Measurements from ENCODE around the gene KISS1R.
A peak's percentile ranks its signal among the peaks of the same experiment; 100 is the strongest.

The KISS1R gene

DNA sequence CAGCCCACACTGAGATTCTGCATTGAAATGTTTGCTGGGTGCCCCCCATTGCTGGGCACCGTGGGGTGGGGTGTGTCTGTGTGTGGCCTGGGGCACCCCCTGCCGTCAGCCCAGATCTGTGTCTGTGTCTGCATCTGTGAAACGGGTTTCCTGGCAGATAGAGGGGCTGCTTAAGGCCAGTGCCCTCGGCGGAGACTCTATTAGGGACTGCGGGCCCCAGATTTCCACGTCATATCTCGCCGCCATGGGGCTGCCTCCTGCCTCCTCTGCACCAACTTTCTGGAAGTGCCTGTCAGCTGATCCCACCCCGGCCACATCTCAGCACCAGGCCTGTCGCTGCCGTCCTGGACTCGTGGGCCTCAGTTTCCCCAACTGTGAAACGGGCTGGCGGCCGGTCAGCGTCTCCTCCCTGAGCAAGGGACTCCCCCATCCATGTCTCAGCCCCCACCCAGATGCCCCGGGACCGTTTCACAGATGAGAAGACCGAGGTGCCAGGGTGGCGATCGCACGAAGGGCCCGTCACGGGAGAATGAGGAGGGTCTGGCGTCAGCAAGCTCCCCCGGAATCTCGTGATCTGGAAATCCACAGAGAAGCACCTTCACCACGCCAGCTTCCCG, 30.1 kb downstream of the KISS1R start:
- Histone ChIP-seq H2BK15ac (ENCODE audit: low read length) (no peak overlapping the region), H2BK120ac (ENCODE audit: low read depth, low read length) (no peak overlapping the region), H3K27me3 (ENCODE audit: control insufficient read depth in 3 of 3, insufficient read depth in 3 of 3, low read depth in 1 of 3, low read length in 3 of 3) (no peaks in the 10 kb centered on the region), H3K4me3 (ENCODE audit: low read length in 2 of 2) (no peak overlapping the region), H4K8ac (ENCODE audit: low read depth, low read length) (no peak overlapping the region), H3K4me2 (ENCODE audit: insufficient read depth, low read length, poor library complexity, severe bottlenecking) (no peak overlapping the region), H2AK5ac (ENCODE audit: low read depth, low read length) (no peak overlapping the region), H3K36me3 (replicated peaks in 1 of 2; ENCODE audit: control insufficient read depth in 2 of 2, insufficient read depth in 2 of 2, low read length in 2 of 2) (peaks cover 20 to 38% of the 10 kb centered on the region in 2 donors), H3K27ac (replicated peaks; ENCODE audit: low read length) (no peak overlapping the region), H4K91ac (ENCODE audit: low read depth, low read length, poor library complexity) (no peak overlapping the region), H3K4me1 (ENCODE audit: control insufficient read depth in 2 of 2, insufficient read depth in 1 of 2, low read depth in 1 of 2, low read length in 2 of 2) (peaks cover 0 to 4% of the 10 kb centered on the region in 2 donors), H3K79me1 (ENCODE audit: low read depth, low read length) (peaks cover 35% of the 10 kb centered on the region), H2AFZ (ENCODE audit: low read length) (no peak overlapping the region), H3K9me3 (replicated peaks in 1 of 2; ENCODE audit: control insufficient read depth in 2 of 2, insufficient read depth in 1 of 2, low read depth in 1 of 2, low read length in 2 of 2) (peaks cover 0 to 5% of the 10 kb centered on the region in 2 donors), H2BK12ac (ENCODE audit: low read length) (no peak overlapping the region), H3K9ac (ENCODE audit: low read depth, low read length, poor library complexity) (no peak overlapping the region), H3K18ac (ENCODE audit: low read length) (peak overlapping the region; percentile 57), H3K23ac (ENCODE audit: low read depth, low read length, poor library complexity) (peak overlapping the region; percentile 85), H2BK5ac (ENCODE audit: low read length) (peak overlapping the region; percentile 13), H3K4ac (ENCODE audit: low read length) (no peak overlapping the region), H3K14ac (ENCODE audit: low read length) (no peak overlapping the region)
- DNase-seq (ENCODE audit: low spot score) = no peak
- no CpG with 5 or more reads among the region's 30 CpGs for WGBS, 2 donors (ENCODE audit: extremely low coverage in 2 of 2, insufficient read length in 2 of 2, insufficient replicate concordance in 1 of 2)

DNA sequence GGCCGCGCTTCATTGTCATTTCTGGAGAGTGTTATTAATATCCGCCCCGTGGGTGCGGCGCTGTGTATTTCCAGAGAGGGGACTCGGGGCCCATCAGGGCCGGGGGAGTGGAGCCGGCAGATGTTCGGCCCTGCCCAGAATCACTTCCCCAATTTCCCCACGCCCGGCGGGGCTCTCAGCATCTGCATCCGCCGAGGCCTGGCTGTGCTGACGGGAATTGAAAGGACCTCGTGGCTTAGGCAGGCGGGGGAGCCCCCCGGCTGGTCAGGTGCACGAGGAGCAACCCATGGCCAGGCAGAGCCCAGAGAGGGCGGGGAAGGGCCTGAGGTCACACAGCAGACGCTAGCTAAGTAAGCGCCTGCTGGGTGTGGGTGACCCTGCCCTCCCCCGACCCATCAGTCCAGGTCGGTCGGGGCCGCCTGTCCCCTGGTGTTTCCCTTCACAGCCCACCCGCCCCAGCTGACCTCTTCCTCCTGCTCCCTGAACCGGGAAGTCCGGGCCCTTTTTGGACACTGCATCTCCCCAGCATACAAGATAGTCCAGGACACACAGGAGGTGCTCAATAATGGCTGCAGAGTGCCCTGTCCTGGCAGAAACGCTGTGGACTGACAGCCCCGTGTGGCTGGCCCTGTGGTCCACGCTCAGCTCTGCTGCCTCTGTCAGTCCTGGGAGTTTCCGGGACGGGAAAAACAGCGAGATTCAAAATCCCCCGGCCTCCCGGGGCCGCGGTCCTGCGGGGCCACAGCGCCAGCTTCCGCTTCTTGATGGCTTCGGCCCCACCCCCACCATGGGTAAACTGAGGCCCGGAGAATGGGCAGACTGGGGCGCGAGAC, 30.8 kb downstream of the KISS1R start:
- H3K79me1 ChIP-seq (ENCODE audit: low read depth, low read length) = peaks cover 34% of the 10 kb centered on the region
- no peak for DNase-seq (ENCODE audit: low spot score)
- no peak overlapping the region for H4K91ac ChIP-seq (ENCODE audit: low read depth, low read length, poor library complexity)
- no peak overlapping the region for H2BK15ac ChIP-seq (ENCODE audit: low read length)
- H3K27me3 ChIP-seq (ENCODE audit: control insufficient read depth in 3 of 3, insufficient read depth in 3 of 3, low read depth in 1 of 3, low read length in 3 of 3) = no peaks in the 10 kb centered on the region
- no peak overlapping the region for H3K4me2 ChIP-seq (ENCODE audit: insufficient read depth, low read length, poor library complexity, severe bottlenecking)
- no peak overlapping the region for H3K14ac ChIP-seq (ENCODE audit: low read length)
- no peak overlapping the region for H2BK5ac ChIP-seq (ENCODE audit: low read length)
- no peak overlapping the region for H3K4me3 ChIP-seq (ENCODE audit: low read length in 2 of 2)
- H4K8ac ChIP-seq (ENCODE audit: low read depth, low read length) = no peak overlapping the region
- H2AFZ ChIP-seq (ENCODE audit: low read length) = no peak overlapping the region
- H2BK120ac ChIP-seq (ENCODE audit: low read depth, low read length) = no peak overlapping the region
- H2BK12ac ChIP-seq (ENCODE audit: low read length) = no peak overlapping the region
- H3K9me3 ChIP-seq (replicated peaks in 1 of 2; ENCODE audit: control insufficient read depth in 2 of 2, insufficient read depth in 1 of 2, low read depth in 1 of 2, low read length in 2 of 2) = peaks cover 0 to 3% of the 10 kb centered on the region in 2 donors
- WGBS, 2 donors (ENCODE audit: extremely low coverage in 2 of 2, insufficient read length in 2 of 2, insufficient replicate concordance in 1 of 2) = no CpG with 5 or more reads among the region's 47 CpGs
- peaks cover 16 to 31% of the 10 kb centered on the region in 2 donors for H3K36me3 ChIP-seq (replicated peaks in 1 of 2; ENCODE audit: control insufficient read depth in 2 of 2, insufficient read depth in 2 of 2, low read length in 2 of 2)
- peaks cover 4 to 6% of the 10 kb centered on the region in 2 donors for H3K4me1 ChIP-seq (ENCODE audit: control insufficient read depth in 2 of 2, insufficient read depth in 1 of 2, low read depth in 1 of 2, low read length in 2 of 2)
- H3K18ac ChIP-seq (ENCODE audit: low read length) = peak overlapping the region; percentile 27
- peak overlapping the region; percentile 70 for H2AK5ac ChIP-seq (ENCODE audit: low read depth, low read length)
- no peak overlapping the region for H3K9ac ChIP-seq (ENCODE audit: low read depth, low read length, poor library complexity)
- H3K27ac ChIP-seq (replicated peaks; ENCODE audit: low read length) = no peak overlapping the region
- no peak overlapping the region for H3K4ac ChIP-seq (ENCODE audit: low read length)
- no peak overlapping the region for H3K23ac ChIP-seq (ENCODE audit: low read depth, low read length, poor library complexity)

DNA sequence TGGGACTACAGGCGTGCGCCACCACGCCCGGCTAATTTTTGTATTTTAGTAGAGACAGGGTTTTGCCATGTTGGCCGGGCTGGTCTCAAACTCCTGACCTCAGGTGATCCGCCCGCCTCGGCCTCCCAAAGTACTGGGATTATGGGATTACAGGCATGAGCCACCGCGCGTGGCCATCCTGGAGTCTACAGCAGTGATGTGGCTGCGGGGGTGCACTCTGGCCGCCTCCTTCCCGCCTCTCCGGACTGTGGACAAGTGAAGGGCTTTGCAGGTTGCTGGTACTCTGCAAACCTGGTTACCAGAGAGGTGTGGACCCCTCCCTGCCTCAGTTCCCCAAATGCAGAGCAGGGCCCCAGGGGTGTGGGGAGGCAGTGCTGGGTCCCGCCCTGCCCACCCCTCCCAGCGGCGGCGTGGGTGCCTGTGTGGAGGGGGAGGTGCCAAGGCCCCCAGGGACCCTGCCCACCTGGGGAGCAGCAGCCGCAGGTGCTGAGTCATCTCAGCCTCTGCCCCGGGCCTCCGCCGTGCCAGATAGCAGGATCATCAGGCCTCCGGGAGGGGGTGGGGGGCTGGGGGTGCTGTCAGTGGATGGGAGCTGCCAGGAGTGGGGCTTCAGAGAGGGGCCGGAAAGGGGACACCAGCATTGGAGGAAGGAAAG, 31.8 kb downstream of the KISS1R start:
- peaks cover 34% of the 10 kb centered on the region for H3K79me1 ChIP-seq (ENCODE audit: low read depth, low read length)
- H3K18ac ChIP-seq (ENCODE audit: low read length) = no peak overlapping the region
- no peak overlapping the region for H4K91ac ChIP-seq (ENCODE audit: low read depth, low read length, poor library complexity)
- H3K4me2 ChIP-seq (ENCODE audit: insufficient read depth, low read length, poor library complexity, severe bottlenecking) = no peak overlapping the region
- H2AFZ ChIP-seq (ENCODE audit: low read length) = no peak overlapping the region
- no peak overlapping the region for H2BK120ac ChIP-seq (ENCODE audit: low read depth, low read length)
- H4K8ac ChIP-seq (ENCODE audit: low read depth, low read length) = no peak overlapping the region
- no peaks in the 10 kb centered on the region for H3K9me3 ChIP-seq (replicated peaks in 1 of 2; ENCODE audit: control insufficient read depth in 2 of 2, insufficient read depth in 1 of 2, low read depth in 1 of 2, low read length in 2 of 2)
- H2BK5ac ChIP-seq (ENCODE audit: low read length) = no peak overlapping the region
- peaks cover 10 to 23% of the 10 kb centered on the region in 2 donors for H3K36me3 ChIP-seq (replicated peaks in 1 of 2; ENCODE audit: control insufficient read depth in 2 of 2, insufficient read depth in 2 of 2, low read length in 2 of 2)
- H3K27me3 ChIP-seq (ENCODE audit: control insufficient read depth in 3 of 3, insufficient read depth in 3 of 3, low read depth in 1 of 3, low read length in 3 of 3) = no peaks in the 10 kb centered on the region
- peaks cover 10 to 13% of the 10 kb centered on the region in 2 donors for H3K4me1 ChIP-seq (ENCODE audit: control insufficient read depth in 2 of 2, insufficient read depth in 1 of 2, low read depth in 1 of 2, low read length in 2 of 2)
- no peak overlapping the region for H3K9ac ChIP-seq (ENCODE audit: low read depth, low read length, poor library complexity)
- no peak overlapping the region for H3K4ac ChIP-seq (ENCODE audit: low read length)
- no peak overlapping the region for H3K27ac ChIP-seq (replicated peaks; ENCODE audit: low read length)
- WGBS, 2 donors (ENCODE audit: extremely low coverage in 2 of 2, insufficient read length in 2 of 2, insufficient replicate concordance in 1 of 2) = no CpG with 5 or more reads among the region's 25 CpGs
- H3K4me3 ChIP-seq (ENCODE audit: low read length in 2 of 2) = no peak overlapping the region
- no peak overlapping the region for H2AK5ac ChIP-seq (ENCODE audit: low read depth, low read length)
- H3K23ac ChIP-seq (ENCODE audit: low read depth, low read length, poor library complexity) = no peak overlapping the region
- no peak overlapping the region for H2BK12ac ChIP-seq (ENCODE audit: low read length)
- H2BK15ac ChIP-seq (ENCODE audit: low read length) = no peak overlapping the region
- DNase-seq (ENCODE audit: low spot score) = no peak
- no peak overlapping the region for H3K14ac ChIP-seq (ENCODE audit: low read length)

Measured in neuronal stem cell (in vitro differentiated cells).